OCI-M2 (cell line): ENCODE data around the gene PGF.
A peak's percentile ranks its signal among the peaks of the same experiment; 100 is the strongest.
"Not testable (repeated sequence)": the region's sequence is repeated elsewhere in the genome, so short reads cannot be mapped to it uniquely, and the experiment has no call there.

Source experiments
- DNase-seq: peaks from one replicate; lab custom pipeline; 2025; ENCODE audit not compliant: unreplicated experiment; lab: John Stamatoyannopoulos, UW

PGF gene

GRCh38 chr14:74945261-74945851, 10.0 kb downstream of the PGF start:
- no peak for DNase-seq

- no peak for DNase-seq
Measured at GRCh38 chr14:74942608-74943007, 12.8 kb downstream of the PGF start.

- no peak for DNase-seq
Measured at GRCh38 chr14:74942181-74942580, 13.2 kb downstream of the PGF start.

- DNase-seq = no peak
Measured at GRCh38 chr14:74941676-74942097, 13.7 kb downstream of the PGF start.

- no peak for DNase-seq
Measured at GRCh38 chr14:74940956-74941565, 14.3 kb downstream of the PGF start.

- DNase-seq = no peak
Measured at GRCh38 chr14:74938531-74939495, 16.6 kb downstream of the PGF start.

GRCh38 chr14:74937171-74937570, 18.2 kb downstream of the PGF start:
- DNase-seq = no peak

GRCh38 chr14:74936731-74937130, 18.7 kb downstream of the PGF start:
- DNase-seq = no peak

GRCh38 chr14:74936151-74936550, 19.2 kb downstream of the PGF start:
- no peak for DNase-seq

GRCh38 chr14:74935360-74935680, 20.1 kb downstream of the PGF start:
- no peak for DNase-seq

- no peak for DNase-seq
Measured at GRCh38 chr14:74934476-74935359, 20.7 kb downstream of the PGF start.

GRCh38 chr14:74934041-74934440, 21.4 kb downstream of the PGF start:
- no peak for DNase-seq

GRCh38 chr14:74932936-74933335, 22.5 kb downstream of the PGF start:
- not testable (repeated sequence) for DNase-seq

- no peak for DNase-seq
Measured at GRCh38 chr14:74932401-74932901, 22.9 kb downstream of the PGF start.

GRCh38 chr14:74931744-74932143, 23.7 kb downstream of the PGF start:
- not testable (repeated sequence) for DNase-seq

- no peak for DNase-seq
Measured at GRCh38 chr14:74929242-74929641, 26.2 kb downstream of the PGF start.

- DNase-seq = peak; percentile 44
Measured at GRCh38 chr14:74927225-74927624, 28.2 kb downstream of the PGF start.

- no peak for DNase-seq
Measured at GRCh38 chr14:74924061-74924460, 31.3 kb downstream of the PGF start.

- DNase-seq = peak; percentile 36
Measured at GRCh38 chr14:74922752-74923401, 32.5 kb downstream of the PGF start, which contains the start of gene RPS6KL1. Gene RPS6KL1, minus strand, starts transcription at chr14:74923260. Its CDS starts 1,719 bp downstream, at chr14:74921541.
